Measurements from ENCODE around the gene UBE2Q2.
"Not testable (repeated sequence)": the region's sequence is repeated elsewhere in the genome, so short reads cannot be mapped to it uniquely, and the experiment has no call there.

Gene UBE2Q2

DNA sequence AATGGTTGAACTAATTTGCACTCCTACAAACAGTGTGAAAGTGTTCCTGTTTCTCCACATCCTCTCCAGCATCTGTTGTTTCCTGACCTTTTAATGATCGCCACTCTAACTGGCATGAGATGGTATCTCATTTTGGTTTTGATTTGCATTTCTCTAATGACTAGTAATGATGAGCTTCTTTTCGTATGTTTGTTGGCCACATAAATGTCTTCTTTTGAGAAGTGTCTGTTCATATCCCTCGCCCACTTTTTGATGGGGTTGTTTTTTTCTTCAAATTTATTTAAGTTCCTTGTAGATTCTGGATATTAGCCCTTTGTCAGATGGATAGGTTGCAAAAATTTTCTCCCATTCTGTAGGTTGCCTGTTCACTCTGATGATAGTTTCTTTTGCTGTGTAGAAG, 67.1 kb downstream of the UBE2Q2 start:
- not testable (repeated sequence) for H3K27ac ChIP-seq (ENCODE audit: low read depth, low read length); H3K4me3 ChIP-seq (ENCODE audit: low read depth in 1 of 2, low read length in 2 of 2); H3K9ac ChIP-seq (ENCODE audit: low read length); H3K27me3 ChIP-seq (ENCODE audit: control insufficient read depth in 1 of 2, insufficient read depth in 2 of 2, low read length in 2 of 2); H3K9me3 ChIP-seq (ENCODE audit: low read length); H3K4me1 ChIP-seq (ENCODE audit: insufficient read depth, low read length)
- H3K36me3 ChIP-seq (ENCODE audit: insufficient read depth, low read length) = peaks cover 24% of the 10 kb centered on the region

DNA sequence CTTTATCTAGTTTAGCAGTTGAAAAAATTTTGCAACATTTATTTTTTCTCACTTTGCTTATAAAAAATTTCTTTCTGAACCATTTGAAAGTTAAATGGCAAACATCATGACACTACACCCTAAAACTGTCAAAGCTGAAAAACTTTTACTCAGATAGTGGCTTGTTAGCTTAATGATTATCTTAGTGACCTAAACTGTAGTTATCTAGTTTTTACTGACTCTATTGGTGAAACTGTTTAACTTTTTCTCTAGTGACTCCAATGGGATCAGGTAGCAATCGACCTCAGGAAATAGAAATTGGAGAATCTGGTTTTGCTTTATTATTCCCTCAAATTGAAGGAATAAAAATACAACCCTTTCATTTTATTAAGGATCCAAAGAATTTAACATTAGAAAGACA, 73.7 kb downstream of the UBE2Q2 start:
- Histone ChIP-seq H3K36me3 (ENCODE audit: insufficient read depth, low read length) (peaks cover 24% of the 10 kb centered on the region), H3K4me1 (ENCODE audit: insufficient read depth, low read length) (peaks cover 3% of the 10 kb centered on the region), H3K27ac (ENCODE audit: low read depth, low read length) (no peak overlapping the region)

DNA sequence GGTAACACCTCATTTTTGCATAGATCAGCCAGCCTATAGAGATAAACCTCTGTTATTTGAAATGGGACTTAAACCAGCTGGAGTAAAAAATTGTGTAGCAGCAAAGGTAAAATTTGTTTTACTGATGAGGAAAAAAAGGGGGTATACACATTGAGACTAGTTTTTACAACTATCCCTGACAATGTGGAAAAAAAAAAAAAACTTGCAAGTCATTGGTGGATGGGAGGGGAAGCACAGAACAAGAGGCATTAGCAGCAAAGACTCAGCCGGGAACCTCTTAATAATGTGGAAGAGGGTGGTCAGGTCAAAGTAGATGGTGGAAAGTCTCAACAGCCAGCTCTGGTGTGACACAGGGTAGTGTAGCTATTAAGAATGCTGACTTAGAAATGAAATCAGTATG, 74.9 kb downstream of the UBE2Q2 start:
- H3K27ac ChIP-seq (ENCODE audit: low read depth, low read length) = no peak overlapping the region
- H3K36me3 ChIP-seq (ENCODE audit: insufficient read depth, low read length) = peaks cover 21% of the 10 kb centered on the region
- H3K9ac ChIP-seq (ENCODE audit: low read length) = no peak overlapping the region
- H3K9me3 ChIP-seq (ENCODE audit: low read length) = no peaks in the 10 kb centered on the region
- no peaks in the 10 kb centered on the region for H3K27me3 ChIP-seq (ENCODE audit: control insufficient read depth in 1 of 2, insufficient read depth in 2 of 2, low read length in 2 of 2)
- no peak overlapping the region for H3K4me3 ChIP-seq (ENCODE audit: low read depth in 1 of 2, low read length in 2 of 2)
- H3K4me1 ChIP-seq (ENCODE audit: insufficient read depth, low read length) = peaks cover 10% of the 10 kb centered on the region

More for the DNA sequence above, 73.7 kb downstream of the UBE2Q2 start:
- Histone ChIP-seq H3K4me3 (ENCODE audit: low read depth in 1 of 2, low read length in 2 of 2) (no peak overlapping the region), H3K9ac (ENCODE audit: low read length) (no peak overlapping the region), H3K9me3 (ENCODE audit: low read length) (no peaks in the 10 kb centered on the region), H3K27me3 (ENCODE audit: control insufficient read depth in 1 of 2, insufficient read depth in 2 of 2, low read length in 2 of 2) (no peaks in the 10 kb centered on the region)

DNA sequence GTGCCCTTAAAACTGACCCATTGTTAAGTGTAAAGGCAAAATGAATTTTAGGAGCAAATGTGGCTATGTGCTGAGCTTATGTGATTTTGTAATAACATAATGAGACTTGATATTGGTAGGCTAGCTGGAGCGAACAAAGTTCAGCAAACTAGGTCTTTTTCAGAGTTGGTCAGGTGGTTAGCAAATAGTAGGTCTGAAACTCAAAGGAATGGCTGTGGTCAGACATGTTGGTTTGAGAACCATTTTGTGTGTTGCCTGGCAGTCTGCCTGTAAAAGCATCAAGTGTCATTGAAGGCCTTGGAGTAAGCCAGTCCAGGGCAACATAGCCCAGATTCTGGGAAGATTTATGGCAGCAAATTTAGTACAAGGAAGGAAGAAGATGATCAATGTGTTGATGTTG, 76.8 kb downstream of the UBE2Q2 start:
- H3K36me3 ChIP-seq (ENCODE audit: insufficient read depth, low read length) = peaks cover 7% of the 10 kb centered on the region
- H3K4me1 ChIP-seq (ENCODE audit: insufficient read depth, low read length) = peaks cover 10% of the 10 kb centered on the region
- H3K9ac ChIP-seq (ENCODE audit: low read length) = no peak overlapping the region
- H3K27ac ChIP-seq (ENCODE audit: low read depth, low read length) = no peak overlapping the region
- H3K9me3 ChIP-seq (ENCODE audit: low read length) = no peaks in the 10 kb centered on the region
- H3K4me3 ChIP-seq (ENCODE audit: low read depth in 1 of 2, low read length in 2 of 2) = no peak overlapping the region
- no peaks in the 10 kb centered on the region for H3K27me3 ChIP-seq (ENCODE audit: control insufficient read depth in 1 of 2, insufficient read depth in 2 of 2, low read length in 2 of 2)

DNA sequence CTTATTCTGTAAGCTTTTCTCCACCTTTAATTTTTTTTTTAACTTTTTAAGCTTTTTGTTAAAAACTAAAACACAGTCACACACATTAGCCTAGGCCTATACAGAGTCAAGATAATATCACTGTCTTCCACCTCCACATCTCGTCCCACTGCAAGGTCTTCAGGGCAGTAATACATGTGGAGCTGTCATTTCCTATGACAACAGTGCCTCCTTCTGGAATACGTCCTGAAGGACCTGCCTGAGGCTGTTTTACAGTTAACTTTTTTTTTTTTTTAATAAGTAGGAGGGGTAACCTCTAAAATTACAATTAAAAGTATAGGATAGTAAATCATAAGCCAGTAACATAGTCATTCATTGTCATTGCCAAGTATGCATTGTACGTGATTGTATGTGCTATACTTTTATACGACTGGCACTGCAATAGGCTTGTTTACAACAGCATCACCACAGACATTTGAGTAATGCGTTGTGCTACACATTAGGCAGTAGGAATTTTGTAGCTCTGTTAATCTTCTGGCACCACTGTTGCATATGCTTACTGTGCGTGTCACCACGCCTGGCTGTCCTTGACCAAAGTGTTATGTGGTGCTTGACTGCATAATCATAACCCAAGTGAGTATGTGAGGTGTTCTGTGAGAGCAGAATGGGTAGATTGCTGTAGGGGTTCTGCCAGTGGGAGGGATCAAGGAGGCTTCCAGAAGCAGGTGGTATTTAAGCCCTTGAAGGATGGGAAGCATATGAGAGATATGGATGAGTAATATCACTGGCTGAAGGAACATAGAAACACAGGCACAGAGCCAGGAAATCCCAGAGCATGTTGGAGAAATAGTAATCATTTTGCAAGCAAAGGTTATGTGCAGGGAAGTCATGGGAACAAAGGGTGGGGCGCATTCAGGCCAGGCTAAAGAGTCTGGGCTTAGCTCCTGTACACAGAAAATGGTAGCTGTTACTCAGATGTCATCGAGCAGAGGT, 78.8 kb downstream of the UBE2Q2 start:
- Histone ChIP-seq H3K27ac (ENCODE audit: low read depth, low read length) (no peak overlapping the region), H3K27me3 (ENCODE audit: control insufficient read depth in 1 of 2, insufficient read depth in 2 of 2, low read length in 2 of 2) (no peaks in the 10 kb centered on the region), H3K4me3 (ENCODE audit: low read depth in 1 of 2, low read length in 2 of 2) (no peak overlapping the region), H3K36me3 (ENCODE audit: insufficient read depth, low read length) (peaks cover 7% of the 10 kb centered on the region), H3K9me3 (ENCODE audit: low read length) (no peaks in the 10 kb centered on the region), H3K4me1 (ENCODE audit: insufficient read depth, low read length) (peaks cover 10% of the 10 kb centered on the region), H3K9ac (ENCODE audit: low read length) (no peak overlapping the region)

DNA sequence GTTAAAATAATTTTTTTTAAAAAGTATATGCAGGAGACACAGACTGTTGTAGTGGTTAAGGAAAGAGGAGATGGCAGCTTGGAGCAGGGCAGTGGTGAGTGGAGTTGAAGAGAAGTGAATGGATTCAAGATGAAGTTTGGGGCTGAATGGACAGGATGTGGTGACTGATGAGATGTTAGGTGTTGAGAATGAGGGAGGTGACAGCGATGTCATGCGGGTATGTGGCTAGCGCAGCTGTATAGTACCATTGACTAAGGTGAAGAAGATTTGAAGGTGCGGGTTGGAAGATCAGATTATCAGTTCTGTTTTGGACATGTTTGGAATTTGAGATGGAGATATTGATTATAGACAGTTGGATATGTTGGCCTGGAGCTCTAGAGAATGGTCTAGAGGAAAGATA, 80.5 kb downstream of the UBE2Q2 start:
- no peaks in the 10 kb centered on the region for H3K9me3 ChIP-seq (ENCODE audit: low read length)
- H3K27ac ChIP-seq (ENCODE audit: low read depth, low read length) = no peak overlapping the region
- H3K9ac ChIP-seq (ENCODE audit: low read length) = no peak overlapping the region
- H3K4me1 ChIP-seq (ENCODE audit: insufficient read depth, low read length) = peaks cover 10% of the 10 kb centered on the region
- H3K4me3 ChIP-seq (ENCODE audit: low read depth in 1 of 2, low read length in 2 of 2) = no peak overlapping the region
- no peaks in the 10 kb centered on the region for H3K27me3 ChIP-seq (ENCODE audit: control insufficient read depth in 1 of 2, insufficient read depth in 2 of 2, low read length in 2 of 2)
- peaks cover 1% of the 10 kb centered on the region for H3K36me3 ChIP-seq (ENCODE audit: insufficient read depth, low read length)

DNA sequence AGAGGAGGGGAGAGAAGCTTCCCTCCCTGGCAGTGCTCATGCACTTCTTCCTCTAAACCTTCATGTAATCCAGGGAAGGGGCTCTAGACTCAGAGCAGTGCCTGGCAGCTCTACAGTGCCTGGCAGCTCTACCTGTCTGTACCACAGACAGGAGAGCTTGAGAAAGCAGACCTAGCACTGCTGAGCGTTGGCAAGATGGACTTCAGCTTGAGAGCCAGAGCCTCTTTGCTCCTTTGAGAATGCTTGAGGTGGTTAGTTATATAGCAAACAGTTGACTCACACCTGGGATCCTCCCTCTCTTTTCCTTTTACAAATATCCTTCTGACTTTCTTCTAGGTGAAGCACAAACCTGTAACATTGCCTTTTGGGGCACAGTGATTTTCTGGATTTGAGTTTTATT, 81.3 kb downstream of the UBE2Q2 start:
- Histone ChIP-seq H3K27ac (ENCODE audit: low read depth, low read length) (no peak overlapping the region), H3K4me1 (ENCODE audit: insufficient read depth, low read length) (peaks cover 10% of the 10 kb centered on the region), H3K4me3 (ENCODE audit: low read depth in 1 of 2, low read length in 2 of 2) (no peak overlapping the region), H3K9ac (ENCODE audit: low read length) (no peak overlapping the region), H3K27me3 (ENCODE audit: control insufficient read depth in 1 of 2, insufficient read depth in 2 of 2, low read length in 2 of 2) (no peaks in the 10 kb centered on the region), H3K9me3 (ENCODE audit: low read length) (no peaks in the 10 kb centered on the region), H3K36me3 (ENCODE audit: insufficient read depth, low read length) (peaks cover under 1% of the 10 kb centered on the region)

DNA sequence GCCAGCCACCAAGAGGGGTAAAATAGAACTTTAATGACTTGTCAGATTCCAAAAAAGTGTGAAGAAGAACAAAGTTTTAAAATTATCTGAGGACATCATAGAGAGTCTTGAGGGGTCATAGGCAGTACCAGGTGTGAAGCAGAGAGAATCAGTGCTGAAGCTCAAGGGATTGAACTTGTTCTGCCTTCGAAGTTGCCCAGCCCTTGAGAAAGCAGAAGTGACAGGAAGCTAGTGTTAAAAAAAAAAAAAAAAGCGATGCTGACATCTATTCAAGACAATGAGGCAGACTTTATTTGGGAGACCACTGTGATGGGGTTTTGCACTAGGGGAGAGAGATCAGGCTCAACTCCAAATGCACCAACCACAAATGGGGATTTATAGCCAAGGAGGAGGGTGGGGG, 82.2 kb downstream of the UBE2Q2 start:
- H3K4me1 ChIP-seq (ENCODE audit: insufficient read depth, low read length) = peaks cover 10% of the 10 kb centered on the region
- H3K36me3 ChIP-seq (ENCODE audit: insufficient read depth, low read length) = peaks cover 7% of the 10 kb centered on the region
- no peak overlapping the region for H3K27ac ChIP-seq (ENCODE audit: low read depth, low read length)
- H3K4me3 ChIP-seq (ENCODE audit: low read depth in 1 of 2, low read length in 2 of 2) = no peak overlapping the region
- H3K27me3 ChIP-seq (ENCODE audit: control insufficient read depth in 1 of 2, insufficient read depth in 2 of 2, low read length in 2 of 2) = no peaks in the 10 kb centered on the region
- H3K9me3 ChIP-seq (ENCODE audit: low read length) = no peaks in the 10 kb centered on the region
- no peak overlapping the region for H3K9ac ChIP-seq (ENCODE audit: low read length)

DNA sequence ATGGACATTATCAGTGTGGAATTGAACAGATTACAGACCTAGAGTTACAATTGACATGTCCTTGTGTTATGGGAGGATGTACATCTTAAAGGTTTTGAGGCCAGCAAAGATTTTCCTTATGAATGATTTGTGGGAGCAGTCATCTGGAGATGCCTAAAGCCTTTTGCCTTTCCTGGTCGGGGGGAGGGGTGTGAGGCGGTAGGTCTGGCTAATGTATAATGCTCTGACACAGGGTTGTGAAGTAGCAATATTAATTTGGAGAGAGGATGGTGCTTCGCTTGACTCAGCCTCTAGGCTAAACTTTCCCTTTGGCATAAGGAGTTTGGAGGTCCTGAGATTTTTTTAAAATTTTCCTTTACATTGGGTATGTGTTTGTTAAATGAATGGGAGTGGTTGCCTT, 83.7 kb downstream of the UBE2Q2 start:
- Histone ChIP-seq H3K36me3 (ENCODE audit: insufficient read depth, low read length) (peaks cover 14% of the 10 kb centered on the region), H3K27me3 (ENCODE audit: control insufficient read depth in 1 of 2, insufficient read depth in 2 of 2, low read length in 2 of 2) (no peaks in the 10 kb centered on the region), H3K4me3 (ENCODE audit: low read depth in 1 of 2, low read length in 2 of 2) (no peak overlapping the region), H3K27ac (ENCODE audit: low read depth, low read length) (no peak overlapping the region), H3K9me3 (ENCODE audit: low read length) (no peaks in the 10 kb centered on the region), H3K9ac (ENCODE audit: low read length) (no peak overlapping the region), H3K4me1 (ENCODE audit: insufficient read depth, low read length) (peaks cover 7% of the 10 kb centered on the region)

DNA sequence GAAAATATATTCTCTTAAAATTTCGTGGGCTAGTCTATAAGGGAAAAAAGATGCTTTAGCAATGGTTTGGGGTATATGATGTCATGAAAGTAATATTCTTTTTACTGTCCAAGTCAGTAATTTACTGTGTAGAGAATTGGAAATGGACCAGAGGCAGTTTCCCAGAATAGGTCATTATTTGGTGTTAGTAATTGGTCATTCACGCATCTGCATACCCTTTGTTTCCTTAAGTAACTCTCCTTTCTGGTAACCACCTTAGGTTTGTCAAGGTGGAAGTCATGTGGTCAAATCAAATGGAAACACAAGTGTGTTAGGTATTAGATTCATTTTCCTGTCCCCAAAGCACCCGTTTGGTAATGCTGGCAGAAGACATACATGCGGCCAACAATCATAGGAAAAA, 84.4 kb downstream of the UBE2Q2 start:
- Histone ChIP-seq H3K9ac (ENCODE audit: low read length) (no peak overlapping the region), H3K36me3 (ENCODE audit: insufficient read depth, low read length) (peaks cover 17% of the 10 kb centered on the region), H3K9me3 (ENCODE audit: low read length) (no peaks in the 10 kb centered on the region)

DNA sequence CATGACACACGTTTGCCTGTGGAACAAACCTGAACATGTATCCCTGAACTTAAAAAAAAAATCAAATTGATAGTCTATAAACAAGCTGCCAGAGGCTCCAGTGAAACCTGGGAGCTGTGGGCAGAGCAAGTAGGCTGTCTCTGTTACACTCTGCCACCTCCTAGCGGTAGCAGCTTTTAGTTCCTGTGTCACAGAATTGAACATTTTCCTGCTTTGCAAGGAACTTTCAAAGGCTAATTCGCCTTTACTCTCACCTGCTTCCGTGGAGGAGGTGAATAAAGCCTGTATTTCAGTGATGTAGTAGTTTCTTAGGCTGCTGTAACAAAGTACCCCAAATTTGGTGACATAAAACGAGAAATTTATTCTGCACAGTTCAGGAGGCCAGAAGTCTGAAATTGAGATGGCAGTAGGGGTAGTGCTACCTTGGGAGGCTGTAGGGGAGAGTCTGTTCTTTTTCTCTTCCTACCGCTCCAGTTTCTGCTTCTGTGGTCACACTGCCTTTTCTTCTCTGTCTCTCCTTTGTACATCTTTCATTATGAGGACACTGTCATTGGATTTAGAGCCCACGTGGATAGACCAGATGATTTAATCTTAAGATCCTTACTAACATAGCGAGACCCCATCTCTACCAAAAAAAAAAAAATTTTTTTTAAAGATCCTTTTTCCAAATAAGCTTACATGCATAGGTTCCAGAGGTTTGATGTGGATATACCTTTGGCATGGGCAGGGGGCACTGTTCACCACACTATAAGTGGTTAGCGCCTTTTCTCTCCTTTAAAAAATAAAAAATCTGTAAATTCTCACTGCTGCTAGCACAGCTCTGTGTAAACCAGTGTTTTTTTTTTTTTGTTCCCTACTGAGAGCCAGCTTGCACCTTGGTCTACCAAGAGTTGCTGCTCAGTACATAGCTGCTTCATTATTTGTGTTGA, 85.7 kb downstream of the UBE2Q2 start:
- no peak overlapping the region for H3K4me3 ChIP-seq (ENCODE audit: low read depth in 1 of 2, low read length in 2 of 2)
- no peaks in the 10 kb centered on the region for H3K9me3 ChIP-seq (ENCODE audit: low read length)
- H3K9ac ChIP-seq (ENCODE audit: low read length) = no peak overlapping the region
- H3K27me3 ChIP-seq (ENCODE audit: control insufficient read depth in 1 of 2, insufficient read depth in 2 of 2, low read length in 2 of 2) = no peaks in the 10 kb centered on the region
- H3K4me1 ChIP-seq (ENCODE audit: insufficient read depth, low read length) = no peaks in the 10 kb centered on the region
- peaks cover 18% of the 10 kb centered on the region for H3K36me3 ChIP-seq (ENCODE audit: insufficient read depth, low read length)
- no peak overlapping the region for H3K27ac ChIP-seq (ENCODE audit: low read depth, low read length)

More for the DNA sequence above, 84.4 kb downstream of the UBE2Q2 start:
- H3K4me3 ChIP-seq (ENCODE audit: low read depth in 1 of 2, low read length in 2 of 2) = no peak overlapping the region
- peaks cover under 1% of the 10 kb centered on the region for H3K4me1 ChIP-seq (ENCODE audit: insufficient read depth, low read length)
- H3K27me3 ChIP-seq (ENCODE audit: control insufficient read depth in 1 of 2, insufficient read depth in 2 of 2, low read length in 2 of 2) = no peaks in the 10 kb centered on the region
- H3K27ac ChIP-seq (ENCODE audit: low read depth, low read length) = no peak overlapping the region
